Gastrocnemius medialis (tissue), 4 donors: ENCODE data around the gene SH3RF1. TPM values are rescaled to one million over a fixed set of nuclear protein-coding genes. Genes with fewer than 3 reads are reported as not detected.

Experiments used
- ATAC-seq, 2 donors: fragments of 150-250 bp; one replicate each; pipeline ENCODE4 v1.9.1; 2016
- DNase-seq, 2 donors: peaks; one replicate each; pipeline ENCODE4 v3.0.0-alpha.2; 2019
- H3K27ac ChIP-seq, 4 donors: fragments of 200-600 bp; sonication (generic); 1 replicate in 1 of 4; 2 replicates in 3 of 4; pipeline ENCODE4 v1.5.1; 2016 to 2018; ENCODE audit warnings: mild to moderate bottlenecking in 2 of 4, moderate library complexity in 1 of 4
- H3K27me3 ChIP-seq, 3 donors: fragments of 200-600 bp; sonication (generic) in 2 of 3; 1 replicate in 1 of 3; 2 replicates in 2 of 3; pipeline versions ENCODE4 v1.5.1 to v1.6.0; 2016 to 2019; ENCODE audit warnings: mild to moderate bottlenecking in 1 of 3, moderate library complexity in 1 of 3
- H3K36me3 ChIP-seq, 2 donors: fragments of 200-600 bp; sonication (generic) in 1 of 2; one replicate each; pipeline ENCODE4 v1.5.1; 2017 to 2018
- H3K4me1 ChIP-seq, 2 donors: fragments of 200-600 bp; sonication (generic) in 1 of 2; one replicate each; pipeline ENCODE4 v1.5.1; 2016 to 2017; ENCODE audit warnings: mild to moderate bottlenecking in 2 of 2
- H3K4me3 ChIP-seq, 4 donors: fragments of 200-600 bp; sonication (generic) in 3 of 4; 1 replicate in 1 of 4; 2 replicates in 3 of 4; pipeline ENCODE4 v1.5.1; 2016 to 2019; ENCODE audit warnings: mild to moderate bottlenecking in 2 of 4
- H3K9me3 ChIP-seq, 3 donors: fragments of 200-600 bp; sonication (generic) in 2 of 3; 1 replicate in 1 of 3; 2 replicates in 2 of 3; pipeline ENCODE4 v1.5.1; 2016 to 2019
- CTCF ChIP-seq, 5 experiments: fragments of 450-650 bp in 3 of 5; fragments of 200-600 bp in 2 of 5; sonication (generic) in 2 of 5; IDR thresholded peaks in 4 of 5; conservative IDR thresholded peaks in 1 of 5; 1 replicate in 4 of 5; 2 replicates in 1 of 5; pipeline ENCODE4 v1.5.1; 2016 to 2019; ENCODE audit warnings: antibody characterized with exemption in 5 of 5, mild to moderate bottlenecking in 3 of 5, moderate library complexity in 3 of 5
- POLR2A ChIP-seq, 2 donors: fragments of 450-650 bp; IDR thresholded peaks; one replicate each; pipeline ENCODE4 v1.6.1; 2017; ENCODE audit warnings: antibody characterized with exemption in 2 of 2, mild to moderate bottlenecking in 2 of 2, moderate library complexity in 2 of 2
- in situ Hi-C, 4 donors: fragments of 200-750 bp; cut with MboI; loops; one replicate each; pipeline versions ENCODE4 v1.15.0 to v1.8.0; 2017; ENCODE audit warnings: low sequenced_read_pairs in 4 of 4
- intact Hi-C: fragments of 100-400 bp; cut with DNase I; formaldehyde crosslinking; loops from one replicate; pipeline ENCODE4 v1.15.1; 2023; ENCODE audit warnings: low total_unique reads
- total RNA-seq, 4 donors: library from RNA; depleted of rRNA; stranded (reverse); fragments of >200 nt; gene quantifications; one replicate each; pipeline versions ENCODE4 v1.1.0 to v1.2.3, GENCODE V29; 2016

SH3RF1 gene
- total RNA-seq, 4 donors from 2014 or later = 12.6 to 27.0 (median 13.4) TPM

- H3K4me1 ChIP-seq = no peaks in the 10 kb centered on the region
- ATAC-seq (no peak), DNase-seq (no peak)
- no peak overlapping the region for H3K4me3 ChIP-seq
- H3K9me3 ChIP-seq = no peaks in the 10 kb centered on the region
- no peak overlapping the region for H3K27ac ChIP-seq
- intact Hi-C loops = no loop called here
- no peaks in the 10 kb centered on the region for H3K36me3 ChIP-seq
- no peaks in the 10 kb centered on the region for H3K27me3 ChIP-seq
- in situ Hi-C loops = no loop called here
- TF ChIP-seq POLR2A (IDR thresholded peaks at IDR 0.05) (no peak), CTCF (IDR thresholded peaks at IDR 0.05 in 4 of 5, conservative IDR thresholded peaks at IDR 0.05 in 1 of 5) (no peak)
Observed at GRCh38 chr4:169286562-169287301, 16.0 kb upstream of the SH3RF1 start.

- no peak for DNase-seq
- Histone ChIP-seq H3K4me1 (no peaks in the 10 kb centered on the region), H3K4me3 (no peak overlapping the region), H3K27me3 (no peaks in the 10 kb centered on the region), H3K36me3 (no peaks in the 10 kb centered on the region), H3K27ac (no peak overlapping the region), H3K9me3 (no peaks in the 10 kb centered on the region)
- in situ Hi-C loops (no loop called here), intact Hi-C loops (no loop called here)
- no peak for TF ChIP-seq CTCF (IDR thresholded peaks at IDR 0.05 in 4 of 5, conservative IDR thresholded peaks at IDR 0.05 in 1 of 5)
- no peak for TF ChIP-seq POLR2A (IDR thresholded peaks at IDR 0.05)
- no peak for ATAC-seq
Observed at GRCh38 chr4:169283114-169283509, 12.4 kb upstream of the SH3RF1 start.

DNA sequence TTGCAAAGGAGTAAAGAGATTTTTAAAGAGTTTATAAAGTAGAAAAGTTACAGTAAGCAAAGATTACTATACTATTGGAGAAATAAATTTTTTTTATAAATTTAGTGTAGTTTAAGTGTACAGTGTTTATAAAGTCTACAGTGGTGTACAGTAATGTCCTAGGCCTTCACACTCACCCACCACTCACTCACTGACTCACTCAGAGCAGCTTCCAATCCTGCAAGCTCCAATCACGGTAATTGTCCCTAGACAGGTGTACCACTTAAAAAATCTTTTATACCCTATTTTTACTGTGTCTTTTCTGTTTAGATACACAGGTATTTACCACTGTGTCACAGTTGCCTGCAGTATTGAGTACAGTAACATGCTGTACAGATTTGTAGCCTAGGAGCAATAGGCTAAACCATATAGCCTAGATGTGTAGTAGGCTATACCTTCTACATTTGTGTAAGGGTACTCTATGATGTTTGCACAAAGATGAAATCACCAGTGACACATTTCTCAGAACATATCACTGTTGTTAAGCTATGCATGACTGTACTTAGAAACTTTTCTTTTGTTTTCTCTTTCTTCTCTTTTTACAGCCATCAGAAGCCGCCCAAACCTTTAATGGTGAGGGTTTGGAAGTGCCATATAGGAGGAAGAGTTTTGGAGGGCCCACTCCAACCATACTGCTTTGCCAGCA is 11.8 kb upstream of the SH3RF1 start:
- Histone ChIP-seq H3K27me3 (no peaks in the 10 kb centered on the region), H3K36me3 (no peaks in the 10 kb centered on the region), H3K4me3 (no peak overlapping the region), H3K9me3 (no peaks in the 10 kb centered on the region), H3K4me1 (no peaks in the 10 kb centered on the region), H3K27ac (no peak overlapping the region)
- no peak for DNase-seq
- TF ChIP-seq POLR2A (IDR thresholded peaks at IDR 0.05) (no peak), CTCF (IDR thresholded peaks at IDR 0.05 in 4 of 5, conservative IDR thresholded peaks at IDR 0.05 in 1 of 5) (no peak)
- in situ Hi-C loops = no loop called here
- intact Hi-C loops = no loop called here
- ATAC-seq = no peak

DNA sequence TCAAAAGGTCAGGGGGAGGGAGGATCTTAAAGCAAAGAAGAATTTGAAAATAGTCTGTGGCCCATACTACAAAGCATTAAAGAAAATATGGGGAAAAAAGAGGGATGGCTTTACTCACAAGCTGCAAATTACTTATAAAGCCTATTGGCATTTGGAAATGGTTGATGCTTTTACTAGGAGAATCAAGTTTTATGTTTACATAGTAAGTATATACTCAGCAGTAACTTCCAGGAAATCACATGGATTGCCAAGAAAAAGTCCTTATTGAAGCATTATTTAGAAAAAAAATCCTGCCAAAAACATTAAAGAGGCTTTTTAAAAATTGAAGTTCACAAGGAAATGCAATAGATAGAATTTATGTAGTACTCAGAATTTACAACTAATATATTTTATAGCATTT is 8.4 kb upstream of the SH3RF1 start:
- TF ChIP-seq CTCF (IDR thresholded peaks at IDR 0.05 in 4 of 5, conservative IDR thresholded peaks at IDR 0.05 in 1 of 5) (no peak), POLR2A (IDR thresholded peaks at IDR 0.05) (no peak)
- DNase-seq (no peak), ATAC-seq (no peak)
- H3K9me3 ChIP-seq = no peaks in the 10 kb centered on the region
- H3K4me3 ChIP-seq = no peak overlapping the region
- in situ Hi-C loops = no loop called here
- no peaks in the 10 kb centered on the region for H3K4me1 ChIP-seq
- H3K27me3 ChIP-seq = no peaks in the 10 kb centered on the region
- intact Hi-C loops = no loop called here
- H3K36me3 ChIP-seq = no peaks in the 10 kb centered on the region
- H3K27ac ChIP-seq = no peak overlapping the region
